ENCODE results near the gene ATOX1. TPM values are rescaled to one million over a fixed set of nuclear protein-coding genes. Genes with fewer than 3 reads are reported as not detected.

Gene ATOX1
- total RNA-seq, 1 experiment from 2014 or later = 65.6 TPM

DNA sequence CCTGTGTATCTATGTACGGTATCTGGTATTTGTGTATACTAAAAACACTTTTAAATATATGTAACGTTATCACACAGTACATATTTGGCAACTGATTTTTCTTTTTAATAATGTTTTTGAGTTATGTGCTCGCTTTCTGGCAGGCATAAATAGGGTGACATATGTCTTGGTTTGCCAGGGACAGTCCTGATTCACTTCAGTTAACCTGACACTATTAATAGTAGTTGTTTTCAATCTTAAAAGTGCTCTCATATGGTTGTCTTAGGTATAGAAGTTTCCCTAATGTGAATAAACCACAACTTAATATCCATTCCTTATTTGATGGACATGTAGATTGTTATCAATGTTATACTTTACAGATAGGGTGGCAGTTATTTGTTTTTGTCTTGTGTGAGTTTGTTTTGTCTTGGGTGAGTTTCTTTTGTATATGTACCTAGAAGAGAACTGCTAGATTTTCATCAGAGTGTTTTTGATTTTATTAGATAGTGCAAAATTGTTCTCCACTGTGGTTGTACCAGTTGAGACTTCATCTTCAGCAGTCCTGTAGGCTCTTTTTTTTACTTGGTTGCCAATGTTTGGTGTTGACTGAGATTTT, 21.2 kb upstream of the ATOX1 start:
- no TSS peak for BruUV-seq (replicated peaks)
- Histone ChIP-seq H3K4me3 (ENCODE audit: low read depth, low read length, poor library complexity, severe bottlenecking) (no peak overlapping the region), H3K27ac (ENCODE audit: low read depth, low read length, poor library complexity, severe bottlenecking) (no peak overlapping the region), H3K36me3 (ENCODE audit: insufficient read depth, low read length, poor library complexity, severe bottlenecking) (peaks cover 19% of the 10 kb centered on the region), H3K27me3 (replicated peaks; ENCODE audit: insufficient read depth, low read depth, low read length, poor library complexity) (no peaks in the 10 kb centered on the region), H3K9me3 (ENCODE audit: low read depth, low read length, poor library complexity, severe bottlenecking) (no peaks in the 10 kb centered on the region), H3K4me1 (ENCODE audit: insufficient read depth, low read length, poor library complexity, severe bottlenecking) (peaks cover 27% of the 10 kb centered on the region)
- intact Hi-C loops (cut with micrococcal nuclease; ENCODE audit: unreplicated experiment) = no loop called here
- ChIA-PET CTCF (no interaction called here), POLR2A (ENCODE audit: low non-redundant PET) (no interaction called here)
- DNase-seq (ENCODE audit: low spot score) = no peak
- no peak for TF ChIP-seq EZH2 (IDR thresholded peaks at IDR 0.05; ENCODE audit: borderline replicate concordance, low read depth, low read length, poor library complexity, severe bottlenecking)
- TF ChIP-seq CTCF (conservative IDR thresholded peaks at IDR 0.05; ENCODE audit: low read depth, low read length) = no peak

DNA sequence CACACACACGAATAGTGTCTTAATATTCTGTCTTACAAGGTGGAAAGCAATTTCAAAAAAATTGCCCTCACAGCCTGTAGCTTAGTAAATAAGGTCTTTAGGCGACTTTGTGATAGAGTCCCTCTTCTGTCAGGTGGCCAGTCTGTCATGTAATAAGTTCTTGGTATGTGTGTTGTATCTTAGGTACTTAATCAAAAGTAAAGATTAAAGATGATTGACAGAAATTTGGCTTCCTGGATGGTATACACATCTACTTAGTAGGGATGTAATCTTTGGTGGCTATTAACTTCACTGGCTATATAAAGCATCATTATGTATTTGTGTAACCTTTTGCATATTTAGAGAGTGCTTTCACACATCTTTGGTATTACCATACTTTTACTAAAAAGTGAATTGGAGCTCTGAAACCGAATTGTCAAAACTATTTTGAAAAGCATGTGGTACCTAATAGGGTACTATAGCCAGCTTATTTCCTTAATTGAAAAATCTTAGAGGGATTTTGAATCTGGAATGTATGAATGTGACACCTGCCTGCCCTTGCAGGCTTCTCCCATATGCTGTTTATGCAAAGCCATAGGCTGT, 16.7 kb upstream of the ATOX1 start:
- BruUV-seq (replicated peaks) = no TSS peak
- intact Hi-C loops (cut with micrococcal nuclease; ENCODE audit: unreplicated experiment) = no loop called here
- Histone ChIP-seq H3K27ac (ENCODE audit: low read depth, low read length, poor library complexity, severe bottlenecking) (no peak overlapping the region), H3K4me3 (ENCODE audit: low read depth, low read length, poor library complexity, severe bottlenecking) (peak overlapping the region; percentile 82), H3K4me1 (ENCODE audit: insufficient read depth, low read length, poor library complexity, severe bottlenecking) (peaks cover 37% of the 10 kb centered on the region), H3K9me3 (ENCODE audit: low read depth, low read length, poor library complexity, severe bottlenecking) (no peaks in the 10 kb centered on the region), H3K27me3 (replicated peaks; ENCODE audit: insufficient read depth, low read depth, low read length, poor library complexity) (no peaks in the 10 kb centered on the region), H3K36me3 (ENCODE audit: insufficient read depth, low read length, poor library complexity, severe bottlenecking) (peaks cover 19% of the 10 kb centered on the region)
- ChIA-PET POLR2A (ENCODE audit: low non-redundant PET) (no interaction called here), CTCF (no interaction called here)
- DNase-seq (ENCODE audit: low spot score) = no peak
- TF ChIP-seq EZH2 (IDR thresholded peaks at IDR 0.05; ENCODE audit: borderline replicate concordance, low read depth, low read length, poor library complexity, severe bottlenecking) = no peak
- TF ChIP-seq CTCF (conservative IDR thresholded peaks at IDR 0.05; ENCODE audit: low read depth, low read length) = no peak

- peaks cover 19% of the 10 kb centered on the region for H3K36me3 ChIP-seq (ENCODE audit: insufficient read depth, low read length, poor library complexity, severe bottlenecking)
- no TSS peak for BruUV-seq (replicated peaks)
- TF ChIP-seq EZH2 (IDR thresholded peaks at IDR 0.05; ENCODE audit: borderline replicate concordance, low read depth, low read length, poor library complexity, severe bottlenecking) (no peak), CTCF (conservative IDR thresholded peaks at IDR 0.05; ENCODE audit: low read depth, low read length) (no peak)
- POLR2A ChIA-PET (ENCODE audit: low non-redundant PET) = no interaction called here
- DNase-seq (ENCODE audit: low spot score) = no peak
- peak overlapping the region; percentile 82 for H3K4me3 ChIP-seq (ENCODE audit: low read depth, low read length, poor library complexity, severe bottlenecking)
- H3K27ac ChIP-seq (ENCODE audit: low read depth, low read length, poor library complexity, severe bottlenecking) = peak overlapping the region; percentile 8
- H3K4me1 ChIP-seq (ENCODE audit: insufficient read depth, low read length, poor library complexity, severe bottlenecking) = peaks cover 36% of the 10 kb centered on the region
- intact Hi-C loops (cut with micrococcal nuclease; ENCODE audit: unreplicated experiment) = no loop called here
- no peaks in the 10 kb centered on the region for H3K27me3 ChIP-seq (replicated peaks; ENCODE audit: insufficient read depth, low read depth, low read length, poor library complexity)
- H3K9me3 ChIP-seq (ENCODE audit: low read depth, low read length, poor library complexity, severe bottlenecking) = no peaks in the 10 kb centered on the region
- CTCF ChIA-PET = no interaction called here
Measured at GRCh38 chr5:151773951-151774350, 15.5 kb upstream of the ATOX1 start.
